Measurements from ENCODE around the gene TBC1D14. TPM values are rescaled to one million over a fixed set of nuclear protein-coding genes. Genes with fewer than 3 reads are reported as not detected.

TBC1D14 gene
- total and polyA plus RNA-seq, 2 of the 8 experiments (the other 6 are each of a cell fraction or from before 2014, with no cell fraction given) = 45.6 to 48.2 TPM

DNA sequence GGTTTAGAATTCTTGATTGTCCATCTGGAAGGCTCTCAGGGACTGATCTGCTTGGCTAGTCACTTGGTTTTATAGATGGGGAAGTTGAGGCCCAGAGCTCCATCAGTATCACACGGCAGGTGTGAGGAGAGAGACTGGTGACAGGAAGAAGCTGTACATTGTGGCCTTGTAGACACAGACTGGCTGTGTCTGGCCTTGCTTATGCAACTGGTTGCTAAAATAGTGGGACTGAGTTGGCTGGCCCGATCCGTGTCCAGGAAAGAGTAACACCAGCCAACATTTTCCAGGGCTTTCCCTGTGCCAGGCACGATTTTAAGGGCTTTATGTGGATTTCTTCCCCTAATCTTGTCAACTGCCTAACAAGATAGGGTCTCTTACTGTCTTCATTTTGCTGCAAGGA, 2.8 kb downstream of the TBC1D14 start (continued):
- no peak for TF ChIP-seq SAP30 (IDR thresholded peaks at IDR 0.05; ENCODE audit: insufficient read depth, insufficient replicate concordance, low read length)
- TF ChIP-seq NRF1 (IDR thresholded peaks at IDR 0.05; ENCODE audit: low read depth, low read length) = no peak
- TF ChIP-seq GABPA (IDR thresholded peaks at IDR 0.05; ENCODE audit: borderline replicate concordance, insufficient read depth, low read length) = no peak
- no peak for TF ChIP-seq SP4 (IDR thresholded peaks at IDR 0.05; ENCODE audit: low read length)
